ENCODE data around the gene BMERB1.

BMERB1 gene

DNA sequence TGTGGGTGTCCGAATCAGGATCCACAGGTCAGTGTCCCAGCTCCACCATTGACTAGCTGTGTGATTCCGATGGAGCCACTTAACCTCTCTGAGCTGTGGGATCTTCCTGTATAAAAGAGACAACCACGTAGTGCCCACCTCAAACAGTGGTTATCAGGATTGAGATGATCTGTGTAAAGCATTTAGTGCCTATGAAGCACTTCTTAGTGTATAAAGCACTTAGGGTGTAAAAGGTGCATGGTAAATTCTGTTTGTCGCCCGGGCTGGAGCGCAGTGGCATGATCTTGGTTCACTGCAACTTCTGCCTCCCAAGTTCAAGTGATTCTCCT is 113.3 kb downstream of the BMERB1 start:
- TF ChIP-seq, protein P1, sequence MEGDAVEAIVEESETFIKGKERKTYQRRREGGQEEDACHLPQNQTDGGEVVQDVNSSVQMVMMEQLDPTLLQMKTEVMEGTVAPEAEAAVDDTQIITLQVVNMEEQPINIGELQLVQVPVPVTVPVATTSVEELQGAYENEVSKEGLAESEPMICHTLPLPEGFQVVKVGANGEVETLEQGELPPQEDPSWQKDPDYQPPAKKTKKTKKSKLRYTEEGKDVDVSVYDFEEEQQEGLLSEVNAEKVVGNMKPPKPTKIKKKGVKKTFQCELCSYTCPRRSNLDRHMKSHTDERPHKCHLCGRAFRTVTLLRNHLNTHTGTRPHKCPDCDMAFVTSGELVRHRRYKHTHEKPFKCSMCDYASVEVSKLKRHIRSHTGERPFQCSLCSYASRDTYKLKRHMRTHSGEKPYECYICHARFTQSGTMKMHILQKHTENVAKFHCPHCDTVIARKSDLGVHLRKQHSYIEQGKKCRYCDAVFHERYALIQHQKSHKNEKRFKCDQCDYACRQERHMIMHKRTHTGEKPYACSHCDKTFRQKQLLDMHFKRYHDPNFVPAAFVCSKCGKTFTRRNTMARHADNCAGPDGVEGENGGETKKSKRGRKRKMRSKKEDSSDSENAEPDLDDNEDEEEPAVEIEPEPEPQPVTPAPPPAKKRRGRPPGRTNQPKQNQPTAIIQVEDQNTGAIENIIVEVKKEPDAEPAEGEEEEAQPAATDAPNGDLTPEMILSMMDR (IDR thresholded peaks at IDR 0.05; ENCODE audit: low read length, missing control alignments) = no peak
- no peak for DNase-seq (ENCODE audit: low read depth)
- no peak overlapping the region for H3K4me3 ChIP-seq (replicated peaks; ENCODE audit: low read depth, low read length)

DNA sequence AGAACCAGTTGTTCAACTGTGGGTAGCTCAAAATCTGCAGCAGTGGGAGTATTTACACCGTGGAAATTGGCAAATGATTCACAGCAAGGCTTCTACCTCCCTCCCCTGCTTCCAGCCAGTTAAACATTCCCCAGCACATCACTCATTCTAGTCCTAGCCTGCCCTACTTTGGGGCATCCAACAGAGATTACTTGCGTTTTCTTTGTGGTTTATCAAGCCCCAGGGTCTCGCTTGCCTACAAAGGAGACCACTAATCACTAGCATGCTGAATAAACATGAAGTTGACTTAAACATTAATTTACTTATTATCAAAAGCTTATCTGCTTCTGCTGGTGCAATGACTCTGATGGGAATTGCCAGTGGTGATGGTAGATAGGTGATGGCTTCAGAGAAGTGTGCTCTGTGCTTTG is 114.1 kb downstream of the BMERB1 start:
- TF ChIP-seq, protein P1 (IDR thresholded peaks at IDR 0.05; ENCODE audit: low read length, missing control alignments) = no peak
- DNase-seq (ENCODE audit: low read depth) = no peak
- no peak overlapping the region for H3K4me3 ChIP-seq (replicated peaks; ENCODE audit: low read depth, low read length)

DNA sequence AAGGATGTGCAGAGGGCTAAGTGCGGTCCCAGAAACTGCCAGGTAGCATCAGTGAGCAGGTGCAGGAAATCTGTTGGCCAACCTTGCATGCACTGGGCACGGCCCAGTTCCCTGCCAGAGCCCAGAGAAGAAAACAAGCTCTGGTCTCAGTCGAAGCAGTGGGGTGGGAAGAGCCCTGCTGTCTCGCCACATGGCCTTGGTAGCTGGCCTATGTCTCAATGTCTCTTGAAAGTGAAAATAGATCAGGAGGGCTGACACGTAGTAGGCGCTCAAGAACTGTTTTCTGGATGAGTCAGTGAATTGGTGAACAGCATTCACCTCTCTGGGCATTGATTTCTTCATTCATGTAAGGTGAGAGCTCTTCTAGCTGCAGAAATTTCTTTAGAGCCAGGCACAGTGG is 118.1 kb downstream of the BMERB1 start:
- TF ChIP-seq, protein P1 (IDR thresholded peaks at IDR 0.05; ENCODE audit: low read length, missing control alignments) = no peak
- no peak for DNase-seq (ENCODE audit: low read depth)
- no peak overlapping the region for H3K4me3 ChIP-seq (replicated peaks; ENCODE audit: low read depth, low read length)

DNA sequence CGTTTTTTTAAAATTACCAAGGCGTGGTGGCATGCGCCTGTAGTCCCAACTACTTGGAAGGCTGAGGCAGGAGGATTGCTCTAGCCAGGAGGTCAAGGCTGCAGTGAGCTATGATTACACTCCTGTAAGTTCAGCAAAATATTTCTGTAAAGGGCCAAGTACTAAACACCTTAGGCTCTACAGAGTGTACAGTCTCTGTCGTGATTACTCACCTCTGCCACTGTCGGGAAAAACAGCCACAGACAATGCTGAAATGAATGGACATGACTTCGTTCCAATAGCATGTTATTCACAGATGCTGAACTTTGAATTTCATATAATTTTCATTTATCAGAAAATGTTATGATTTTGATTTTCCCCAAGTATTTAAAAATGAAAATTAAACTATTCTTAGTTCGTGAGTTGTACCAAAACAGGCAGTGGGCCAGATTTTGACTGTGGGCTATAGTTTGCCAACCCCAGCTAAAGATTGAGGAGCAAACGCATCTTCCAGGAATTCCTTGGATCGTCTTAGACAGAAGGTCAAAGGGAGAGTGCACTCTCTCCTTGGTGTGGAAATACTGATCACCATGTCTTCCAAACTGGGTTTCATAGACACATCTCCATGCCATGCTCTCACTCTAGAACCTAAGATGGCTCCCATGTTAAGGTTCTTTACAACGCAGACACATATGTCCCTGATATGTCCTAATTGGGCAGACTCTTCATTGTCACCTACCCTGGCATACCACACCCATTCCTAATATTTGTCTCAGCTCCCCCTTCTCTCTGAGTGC is 119.1 kb downstream of the BMERB1 start:
- TF ChIP-seq, protein P1 (IDR thresholded peaks at IDR 0.05; ENCODE audit: low read length, missing control alignments) = no peak
- no peak for DNase-seq (ENCODE audit: low read depth)
- H3K4me3 ChIP-seq (replicated peaks; ENCODE audit: low read depth, low read length) = no peak overlapping the region

DNA sequence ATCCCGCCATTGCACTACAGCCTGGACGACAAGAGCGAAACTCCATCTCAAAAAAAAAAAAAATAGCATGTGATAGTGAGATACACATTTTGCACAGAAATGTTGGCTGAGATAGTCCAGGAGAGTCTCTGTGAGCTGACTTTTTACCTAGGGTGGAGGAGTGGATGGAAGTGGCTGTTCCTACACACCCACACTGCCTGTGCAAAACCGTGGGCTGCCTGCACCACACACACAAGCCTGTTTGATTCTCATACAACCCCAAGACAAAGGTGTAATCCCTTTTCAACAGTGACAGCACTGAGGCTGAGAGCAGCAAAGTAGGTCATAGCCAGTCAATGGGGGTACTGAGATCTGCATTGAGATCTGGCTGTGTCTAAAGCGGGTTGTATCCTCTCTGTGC is 121.7 kb downstream of the BMERB1 start:
- H3K4me3 ChIP-seq (replicated peaks; ENCODE audit: low read depth, low read length) = no peak overlapping the region
- TF ChIP-seq, protein P1 (IDR thresholded peaks at IDR 0.05; ENCODE audit: low read length, missing control alignments) = no peak
- no peak for DNase-seq (ENCODE audit: low read depth)

DNA sequence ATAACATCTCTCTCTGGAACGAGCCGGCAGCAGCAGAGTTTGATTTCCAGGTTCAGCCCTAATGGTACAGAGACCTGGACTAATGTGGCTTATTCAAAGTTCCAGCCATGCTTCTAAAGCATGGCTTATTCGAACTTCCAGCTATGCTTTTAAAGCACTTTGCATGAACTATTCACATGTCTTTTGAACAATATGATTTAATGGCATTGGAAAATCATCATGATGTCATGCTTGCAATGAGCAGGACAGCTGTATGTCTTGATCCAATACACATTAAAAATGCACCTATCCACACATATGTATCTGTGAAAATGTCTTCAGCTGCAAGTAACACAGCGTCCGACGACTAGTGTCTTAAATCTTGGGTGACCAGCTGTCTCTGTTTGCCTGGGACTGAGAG is 122.9 kb downstream of the BMERB1 start:
- TF ChIP-seq, protein P1 (IDR thresholded peaks at IDR 0.05; ENCODE audit: low read length, missing control alignments) = no peak
- no peak overlapping the region for H3K4me3 ChIP-seq (replicated peaks; ENCODE audit: low read depth, low read length)
- no peak for DNase-seq (ENCODE audit: low read depth)

DNA sequence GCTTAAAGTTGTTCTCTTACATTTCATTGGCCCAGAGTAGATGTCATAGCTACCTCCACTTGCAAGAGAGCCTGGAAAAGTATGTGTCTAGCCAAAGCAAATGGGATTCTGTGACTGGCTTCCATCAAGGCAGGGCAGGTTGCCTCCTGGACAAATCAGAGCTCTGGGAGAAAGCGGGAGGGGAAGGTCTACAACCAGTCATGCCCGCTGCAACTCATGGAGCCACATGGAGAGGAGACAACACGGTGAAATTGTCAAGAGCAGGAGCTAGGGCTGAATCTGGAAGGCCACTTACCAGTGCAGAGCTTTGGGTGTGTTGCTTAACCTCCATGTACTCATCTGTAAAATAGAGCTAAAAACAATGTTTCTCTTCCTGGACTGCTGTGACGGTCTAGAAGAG is 124.8 kb downstream of the BMERB1 start:
- TF ChIP-seq, protein P1 (IDR thresholded peaks at IDR 0.05; ENCODE audit: low read length, missing control alignments) = no peak
- DNase-seq (ENCODE audit: low read depth) = no peak
- H3K4me3 ChIP-seq (replicated peaks; ENCODE audit: low read depth, low read length) = no peak overlapping the region
